H1 (cell line): ENCODE results near the gene DBET.
"Not testable (repeated sequence)": the region's sequence is repeated elsewhere in the genome, so short reads cannot be mapped to it uniquely, and the experiment has no call there.

ENCODE experiments used
- HDAC2 ChIP-seq, 2 experiments: fragments of 300-600 bp in 1 of 2; sonication (generic) in 1 of 2; IDR thresholded peaks; 2 replicates each; pipeline ENCODE4 v1.6.1; 2011 to 2012; ENCODE audit warnings: low read depth in 2 of 2, low read length in 2 of 2, mild to moderate bottlenecking in 2 of 2, moderate library complexity in 2 of 2, borderline replicate concordance in 1 of 2, inconsistent platforms in 1 of 2
- HDAC6 ChIP-seq: IDR thresholded peaks from one replicate; pipeline ENCODE4 v1.7.1; 2012; ENCODE audit warnings: low read depth, mild to moderate bottlenecking, inconsistent platforms, low read length, moderate library complexity
- POLR2AphosphoS5 ChIP-seq: IDR thresholded peaks from 2 replicates; pipeline ENCODE4 v1.6.1; 2011; ENCODE audit warnings: low read depth, low read length
- TF ChIP-seq, protein P1 (sequence below), 3 experiments: IDR thresholded peaks; 1 replicate in 2 of 3; 2 replicates in 1 of 3; pipeline versions ENCODE4 v1.5.1 to v1.6.1; 2011; ENCODE audit warnings: low read length in 3 of 3, mild to moderate bottlenecking in 3 of 3, inconsistent platforms in 2 of 3, low read depth in 1 of 3, moderate library complexity in 1 of 3; ENCODE audit not compliant: insufficient read depth in 1 of 3; ENCODE audit errors: control extremely low read depth in 1 of 3

DNA sequence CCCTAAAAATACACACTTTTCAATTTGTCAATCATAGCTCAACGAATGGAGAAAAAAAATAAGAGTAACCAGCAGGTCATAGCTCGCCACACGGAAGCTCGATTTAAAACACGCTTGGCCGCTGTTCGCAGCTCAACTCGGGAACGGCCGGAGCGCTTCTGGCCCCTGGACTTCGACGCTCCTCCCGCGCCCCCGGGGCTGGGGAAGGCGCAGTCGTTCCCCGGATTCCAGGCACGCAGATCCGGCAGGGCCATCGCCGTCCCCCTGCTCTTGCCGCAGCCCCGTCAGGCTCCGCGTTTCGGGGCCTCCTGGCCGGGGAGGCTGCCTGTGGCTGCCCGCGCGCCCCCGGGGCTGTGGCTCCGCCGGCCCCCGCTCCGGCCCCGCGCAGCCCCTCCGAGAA, 23.4 kb upstream of the DBET start:
- not testable (repeated sequence) for TF ChIP-seq HDAC2 (IDR thresholded peaks at IDR 0.05; ENCODE audit: borderline replicate concordance in 1 of 2, low read depth in 2 of 2, low read length in 2 of 2); POLR2AphosphoS5; HDAC6
- TF ChIP-seq, protein P1, sequence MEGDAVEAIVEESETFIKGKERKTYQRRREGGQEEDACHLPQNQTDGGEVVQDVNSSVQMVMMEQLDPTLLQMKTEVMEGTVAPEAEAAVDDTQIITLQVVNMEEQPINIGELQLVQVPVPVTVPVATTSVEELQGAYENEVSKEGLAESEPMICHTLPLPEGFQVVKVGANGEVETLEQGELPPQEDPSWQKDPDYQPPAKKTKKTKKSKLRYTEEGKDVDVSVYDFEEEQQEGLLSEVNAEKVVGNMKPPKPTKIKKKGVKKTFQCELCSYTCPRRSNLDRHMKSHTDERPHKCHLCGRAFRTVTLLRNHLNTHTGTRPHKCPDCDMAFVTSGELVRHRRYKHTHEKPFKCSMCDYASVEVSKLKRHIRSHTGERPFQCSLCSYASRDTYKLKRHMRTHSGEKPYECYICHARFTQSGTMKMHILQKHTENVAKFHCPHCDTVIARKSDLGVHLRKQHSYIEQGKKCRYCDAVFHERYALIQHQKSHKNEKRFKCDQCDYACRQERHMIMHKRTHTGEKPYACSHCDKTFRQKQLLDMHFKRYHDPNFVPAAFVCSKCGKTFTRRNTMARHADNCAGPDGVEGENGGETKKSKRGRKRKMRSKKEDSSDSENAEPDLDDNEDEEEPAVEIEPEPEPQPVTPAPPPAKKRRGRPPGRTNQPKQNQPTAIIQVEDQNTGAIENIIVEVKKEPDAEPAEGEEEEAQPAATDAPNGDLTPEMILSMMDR (IDR thresholded peaks at IDR 0.05; ENCODE audit: control extremely low read depth in 1 of 3, insufficient read depth in 1 of 3, low read depth in 1 of 3, low read length in 3 of 3) = not testable (repeated sequence)
